Lower lobe of right lung (tissue), 2 donors: Measurements from ENCODE around the gene EVX2. TPM values are rescaled to one million over a fixed set of nuclear protein-coding genes. Genes with fewer than 3 reads are reported as not detected.

Source experiments
- ATAC-seq, 2 donors: fragments of 200-7000 bp; cut with Tn5 transposase; one replicate each; pipeline ENCODE4 v1.9.1; 2020 to 2022; ENCODE audit warnings: mild to moderate bottlenecking in 2 of 2, moderate library complexity in 2 of 2
- DNase-seq: peaks from one replicate; pipeline ENCODE4 v3.0.0-alpha.2; 2020
- H3K27ac ChIP-seq: fragments of 200-600 bp; one replicate; pipeline ENCODE4 v1.8.0; 2022
- H3K27me3 ChIP-seq: fragments of 200-600 bp; one replicate; pipeline ENCODE4 v1.8.0; 2022; ENCODE audit warnings: low read depth
- H3K36me3 ChIP-seq: fragments of 200-600 bp; one replicate; pipeline ENCODE4 v1.8.0; 2022; ENCODE audit warnings: mild to moderate bottlenecking
- H3K4me1 ChIP-seq: fragments of 200-600 bp; one replicate; pipeline ENCODE4 v1.8.0; 2022
- H3K4me3 ChIP-seq: fragments of 200-600 bp; one replicate; pipeline ENCODE4 v1.8.0; 2022; ENCODE audit warnings: mild to moderate bottlenecking
- H3K9me3 ChIP-seq: fragments of 200-600 bp; one replicate; pipeline ENCODE4 v1.8.0; 2022
- intact Hi-C: fragments of 100-400 bp; cut with DNase I; formaldehyde crosslinking; loops from one replicate; pipeline ENCODE4 v1.11.0; 2022
- total RNA-seq: library from RNA; stranded (reverse); fragmentation: NEBNext Ultra II Directional; extraction: Animal tissue kit (Norgen Biotek cat#: 25700); gene quantifications from one replicate; pipeline ENCODE4 v1.2.1, GENCODE V29; 2021
- TF ChIP-seq, protein P1 (sequence below): fragments of 200-600 bp; IDR thresholded peaks from one replicate; pipeline ENCODE4 v1.8.0; 2022; ENCODE audit warnings: antibody characterized with exemption, mild to moderate bottlenecking
- donor health status: DM: no; HTN: yes; CAD: no; lungs with severe emphysema.

EVX2 gene
- total RNA-seq, 1 donor from 2014 or later: not detected

DNA sequence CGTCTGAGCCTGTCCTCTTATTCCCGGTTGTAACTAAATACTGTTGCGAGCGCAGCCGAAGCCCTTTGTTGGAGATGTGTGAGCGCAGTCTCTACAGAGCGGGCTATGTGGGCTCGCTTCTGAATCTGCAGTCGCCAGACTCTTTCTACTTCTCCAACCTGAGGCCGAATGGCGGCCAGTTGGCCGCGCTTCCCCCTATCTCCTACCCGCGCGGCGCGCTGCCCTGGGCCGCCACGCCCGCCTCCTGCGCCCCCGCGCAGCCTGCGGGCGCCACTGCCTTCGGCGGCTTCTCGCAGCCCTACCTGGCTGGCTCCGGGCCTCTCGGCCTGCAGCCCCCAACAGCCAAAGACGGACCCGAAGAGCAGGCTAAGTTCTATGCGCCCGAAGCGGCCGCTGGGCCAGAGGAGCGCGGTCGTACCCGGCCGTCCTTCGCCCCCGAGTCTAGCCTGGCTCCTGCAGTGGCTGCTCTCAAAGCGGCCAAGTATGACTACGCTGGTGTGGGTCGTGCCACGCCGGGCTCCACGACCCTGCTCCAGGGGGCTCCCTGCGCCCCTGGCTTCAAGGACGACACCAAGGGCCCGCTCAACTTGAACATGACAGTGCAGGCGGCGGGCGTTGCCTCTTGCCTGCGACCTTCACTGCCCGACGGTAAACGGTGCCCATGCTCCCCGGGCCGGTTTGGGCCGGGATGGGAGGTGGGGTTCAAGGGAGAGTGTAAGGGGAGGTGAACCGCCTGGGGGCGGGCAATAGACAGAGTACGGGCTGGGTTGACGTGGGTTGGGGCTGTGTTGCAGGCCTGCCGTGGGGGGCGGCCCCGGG is 16.2 kb upstream of the EVX2 start, which contains the start of gene HOXD12:
Gene HOXD12 (plus strand): TSS at position 68 of the 819 bp plus-strand sequence. CDS start 7 bp downstream, at position 75.
- no peak within 1 kb of the TSS for H3K27ac ChIP-seq
- H3K4me1 ChIP-seq: peaks cover 29% of the 10 kb centered on the region
- no peak for ATAC-seq
- no peaks in the 10 kb centered on the region for H3K36me3 ChIP-seq
- no peaks in the 10 kb centered on the region for H3K9me3 ChIP-seq
- TF ChIP-seq, protein P1, sequence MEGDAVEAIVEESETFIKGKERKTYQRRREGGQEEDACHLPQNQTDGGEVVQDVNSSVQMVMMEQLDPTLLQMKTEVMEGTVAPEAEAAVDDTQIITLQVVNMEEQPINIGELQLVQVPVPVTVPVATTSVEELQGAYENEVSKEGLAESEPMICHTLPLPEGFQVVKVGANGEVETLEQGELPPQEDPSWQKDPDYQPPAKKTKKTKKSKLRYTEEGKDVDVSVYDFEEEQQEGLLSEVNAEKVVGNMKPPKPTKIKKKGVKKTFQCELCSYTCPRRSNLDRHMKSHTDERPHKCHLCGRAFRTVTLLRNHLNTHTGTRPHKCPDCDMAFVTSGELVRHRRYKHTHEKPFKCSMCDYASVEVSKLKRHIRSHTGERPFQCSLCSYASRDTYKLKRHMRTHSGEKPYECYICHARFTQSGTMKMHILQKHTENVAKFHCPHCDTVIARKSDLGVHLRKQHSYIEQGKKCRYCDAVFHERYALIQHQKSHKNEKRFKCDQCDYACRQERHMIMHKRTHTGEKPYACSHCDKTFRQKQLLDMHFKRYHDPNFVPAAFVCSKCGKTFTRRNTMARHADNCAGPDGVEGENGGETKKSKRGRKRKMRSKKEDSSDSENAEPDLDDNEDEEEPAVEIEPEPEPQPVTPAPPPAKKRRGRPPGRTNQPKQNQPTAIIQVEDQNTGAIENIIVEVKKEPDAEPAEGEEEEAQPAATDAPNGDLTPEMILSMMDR: no peak
- intact Hi-C loops: loop anchor here (10.0 kb wide), 1 partner anchor 405 kb away; no protein-coding TSS in a partner anchor
- no peak within 1 kb of the TSS for H3K4me3 ChIP-seq
- no peak for DNase-seq
- H3K27me3 ChIP-seq: peaks cover 100% of the 10 kb centered on the region

DNA sequence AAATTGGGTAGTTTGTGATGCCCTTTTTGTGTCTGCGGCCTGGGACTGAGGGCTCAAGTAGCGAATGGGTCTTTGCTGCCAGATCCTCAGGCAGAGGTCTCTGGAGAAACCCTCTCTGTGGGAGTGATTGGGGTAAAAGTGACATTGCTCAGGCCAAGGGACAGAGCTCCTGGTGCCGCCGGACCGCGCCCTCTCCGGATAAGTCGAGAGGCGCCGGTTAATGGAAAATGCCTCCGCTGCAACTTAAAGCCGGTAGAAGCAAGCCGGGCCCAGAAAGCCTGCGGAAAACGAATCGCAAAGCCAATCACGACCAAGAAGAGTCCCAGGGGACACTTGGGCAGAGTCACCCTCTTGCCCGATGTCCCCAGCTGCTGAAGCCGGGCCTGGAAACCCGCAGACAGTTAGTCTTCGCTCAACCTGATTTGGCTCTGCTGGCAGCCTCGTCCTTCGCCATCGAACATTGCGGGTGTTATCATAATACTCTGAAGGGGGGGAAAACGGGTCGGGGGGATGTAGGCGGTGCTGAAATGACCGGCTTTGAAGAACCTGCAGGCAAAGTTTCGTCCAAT is 15.5 kb upstream of the EVX2 start:
- ATAC-seq (no peak), DNase-seq (no peak)
- H3K9me3 ChIP-seq: no peaks in the 10 kb centered on the region
- peaks cover 100% of the 10 kb centered on the region for H3K27me3 ChIP-seq
- H3K27ac ChIP-seq: no peak overlapping the region
- TF ChIP-seq, protein P1: no peak
- no peak overlapping the region for H3K4me3 ChIP-seq
- intact Hi-C loops: loop anchor here (10.0 kb wide), 1 partner anchor 404 kb away; no protein-coding TSS in a partner anchor
- H3K4me1 ChIP-seq: peaks cover 22% of the 10 kb centered on the region
- H3K36me3 ChIP-seq: no peaks in the 10 kb centered on the region

DNA sequence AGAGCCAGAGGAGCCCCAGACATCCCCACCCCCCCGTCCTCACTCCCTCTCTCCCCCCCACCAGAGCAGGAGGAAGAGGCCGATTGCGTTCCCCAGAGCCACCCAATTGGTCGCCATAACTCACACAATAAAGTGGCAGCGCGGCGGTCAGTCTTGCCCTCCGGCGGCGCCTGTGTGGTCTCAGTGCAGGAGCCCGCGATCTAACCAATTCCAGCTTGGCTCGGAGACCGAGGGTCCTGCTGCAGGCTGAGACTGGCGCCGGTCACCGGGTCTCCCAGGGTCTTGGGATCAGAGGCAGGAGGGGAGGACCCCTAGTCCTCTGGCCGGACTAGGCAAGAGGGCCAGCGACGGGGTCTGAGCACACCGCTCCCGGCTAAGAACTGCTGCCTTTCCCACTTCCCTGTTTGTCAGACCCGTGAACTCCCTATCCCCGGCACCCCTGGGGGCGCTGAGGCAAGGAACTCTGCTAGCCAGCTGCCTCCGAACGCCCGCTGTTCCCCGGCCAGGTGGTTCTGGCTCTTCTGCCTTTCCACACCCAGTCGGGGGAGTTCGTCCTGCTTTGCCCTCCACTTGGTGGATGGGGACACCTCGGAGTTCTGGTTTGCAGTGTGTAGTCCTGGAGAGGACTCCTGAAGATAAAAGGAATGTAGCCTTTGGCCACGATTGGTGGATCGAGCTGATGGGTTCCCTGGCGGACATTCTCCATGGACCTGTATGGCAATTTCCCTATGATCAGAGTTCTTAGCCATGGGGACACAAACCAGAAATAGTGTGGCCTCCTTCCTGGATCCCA is 14.8 kb upstream of the EVX2 start:
- ATAC-seq: no peak
- Histone ChIP-seq H3K36me3 (no peaks in the 10 kb centered on the region), H3K27ac (no peak overlapping the region), H3K4me3 (no peak overlapping the region), H3K27me3 (peaks cover 98% of the 10 kb centered on the region), H3K9me3 (no peaks in the 10 kb centered on the region), H3K4me1 (peaks cover 20% of the 10 kb centered on the region)
- no peak for DNase-seq
- intact Hi-C loops: loop anchor here (10.0 kb wide), 1 partner anchor 404 kb away; no protein-coding TSS in a partner anchor
- TF ChIP-seq, protein P1: no peak

DNA sequence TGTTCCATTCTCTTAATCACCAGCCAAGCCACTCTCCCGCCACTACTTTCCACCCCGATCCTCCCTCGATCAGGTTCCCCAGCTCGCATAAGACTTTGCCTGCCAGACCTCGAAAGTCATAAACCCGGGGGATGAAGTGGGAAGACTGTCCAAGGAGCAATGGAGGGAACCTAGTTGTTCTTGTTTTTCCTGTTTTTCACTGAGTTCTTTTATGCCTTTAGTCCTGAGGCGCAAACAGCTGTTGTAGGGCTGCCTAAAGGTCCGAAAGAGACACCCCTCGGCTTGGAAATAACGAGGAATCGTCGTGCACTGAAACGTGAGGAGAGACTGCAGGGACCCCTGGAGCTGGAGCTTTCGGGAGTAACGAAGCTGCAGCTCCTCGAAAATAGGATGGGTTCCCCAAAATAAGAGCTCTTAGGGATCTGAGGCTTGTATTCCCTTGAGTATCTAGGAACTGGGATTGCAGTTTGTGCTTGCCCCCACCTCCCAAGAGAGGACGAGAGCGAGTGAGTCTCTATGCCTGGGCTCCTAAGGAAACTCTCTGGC is 14.1 kb upstream of the EVX2 start:
- ATAC-seq (no peak), DNase-seq (no peak)
- Histone ChIP-seq H3K27me3 (peaks cover 98% of the 10 kb centered on the region), H3K4me3 (peak overlapping the region; percentile 54), H3K9me3 (no peaks in the 10 kb centered on the region), H3K36me3 (no peaks in the 10 kb centered on the region), H3K4me1 (peaks cover 26% of the 10 kb centered on the region), H3K27ac (no peak overlapping the region)
- intact Hi-C loops: loop anchor here (10.0 kb wide), 1 partner anchor 403 kb away; no protein-coding TSS in a partner anchor
- TF ChIP-seq, protein P1: no peak
